ENCODE measurements around the gene CDC37L1.
A peak's percentile ranks its signal among the peaks of the same experiment; 100 is the strongest.

CDC37L1 gene

DNA sequence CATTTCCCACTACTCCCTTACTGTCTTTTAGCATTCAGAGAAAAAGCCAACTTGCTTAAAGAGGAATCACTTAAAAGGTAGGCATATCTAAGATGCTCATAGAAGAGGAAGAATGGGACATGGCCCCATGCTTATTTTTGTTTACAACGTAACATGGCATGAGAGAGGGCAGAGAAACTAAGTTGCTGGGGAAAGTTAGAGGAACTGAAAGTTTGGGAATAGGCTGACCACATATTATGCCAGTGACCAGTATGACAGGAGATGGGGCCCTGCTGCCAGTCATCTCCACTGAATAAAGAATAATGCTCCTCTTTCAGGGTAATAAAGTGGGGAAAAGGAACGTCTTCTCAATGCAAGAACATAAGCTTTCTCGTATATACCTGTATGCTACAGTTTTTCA, 15.4 kb upstream of the CDC37L1 start:
- no peak for DNase-seq (ENCODE audit: low read depth, low spot score)
- no peaks in the 10 kb centered on the region for H3K9me3 ChIP-seq (ENCODE audit: low read depth, low read length)
- no peak for TF ChIP-seq POLR2AphosphoS5 (IDR thresholded peaks at IDR 0.05; ENCODE audit: borderline replicate concordance, low read depth, low read length)
- no peak for TF ChIP-seq EZH2 (IDR thresholded peaks at IDR 0.05)
- no peak for TF ChIP-seq FOXP2 (optimal IDR thresholded peaks at IDR 0.05; ENCODE audit: control extremely low read depth, extremely low read length, insufficient read depth)
- H3K9ac ChIP-seq (ENCODE audit: insufficient read length) = peak overlapping the region; percentile 91
- no peaks in the 10 kb centered on the region for H3K36me3 ChIP-seq (ENCODE audit: insufficient read depth, low read length)
- H3K4me3 ChIP-seq = peak overlapping the region; percentile 88
- peak overlapping the region; percentile 96 for H3K27ac ChIP-seq

DNA sequence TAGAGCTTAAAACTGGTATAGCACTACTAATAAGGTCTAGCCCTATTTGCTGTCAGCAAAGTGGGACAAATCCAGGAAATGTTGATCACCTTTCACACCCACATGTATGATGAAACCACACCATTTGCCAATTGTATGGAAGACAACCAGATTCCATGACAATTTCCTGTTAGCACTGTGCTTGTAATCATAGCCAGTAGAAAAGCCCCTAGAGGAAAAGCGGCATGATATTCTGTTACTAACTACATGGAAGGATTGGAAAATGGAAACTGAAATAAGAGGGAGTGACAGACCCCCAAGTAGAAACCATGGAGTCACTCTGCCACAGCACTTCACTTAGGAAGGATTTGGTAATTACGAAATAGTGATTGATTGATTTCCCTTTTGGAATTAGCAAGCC, 14.0 kb upstream of the CDC37L1 start:
- peak overlapping the region; percentile 96 for H3K27ac ChIP-seq
- no peak for DNase-seq (ENCODE audit: low read depth, low spot score)
- peak overlapping the region; percentile 91 for H3K9ac ChIP-seq (ENCODE audit: insufficient read length)
- no peaks in the 10 kb centered on the region for H3K9me3 ChIP-seq (ENCODE audit: low read depth, low read length)
- no peak for TF ChIP-seq FOXP2 (optimal IDR thresholded peaks at IDR 0.05; ENCODE audit: control extremely low read depth, extremely low read length, insufficient read depth)
- TF ChIP-seq EZH2 (IDR thresholded peaks at IDR 0.05) = no peak
- peak; percentile 40; the same call in 1 of the 2 replicates for TF ChIP-seq POLR2AphosphoS5 (IDR thresholded peaks at IDR 0.05; ENCODE audit: borderline replicate concordance, low read depth, low read length)
- no peaks in the 10 kb centered on the region for H3K36me3 ChIP-seq (ENCODE audit: insufficient read depth, low read length)
- peak overlapping the region; percentile 88 for H3K4me3 ChIP-seq

DNA sequence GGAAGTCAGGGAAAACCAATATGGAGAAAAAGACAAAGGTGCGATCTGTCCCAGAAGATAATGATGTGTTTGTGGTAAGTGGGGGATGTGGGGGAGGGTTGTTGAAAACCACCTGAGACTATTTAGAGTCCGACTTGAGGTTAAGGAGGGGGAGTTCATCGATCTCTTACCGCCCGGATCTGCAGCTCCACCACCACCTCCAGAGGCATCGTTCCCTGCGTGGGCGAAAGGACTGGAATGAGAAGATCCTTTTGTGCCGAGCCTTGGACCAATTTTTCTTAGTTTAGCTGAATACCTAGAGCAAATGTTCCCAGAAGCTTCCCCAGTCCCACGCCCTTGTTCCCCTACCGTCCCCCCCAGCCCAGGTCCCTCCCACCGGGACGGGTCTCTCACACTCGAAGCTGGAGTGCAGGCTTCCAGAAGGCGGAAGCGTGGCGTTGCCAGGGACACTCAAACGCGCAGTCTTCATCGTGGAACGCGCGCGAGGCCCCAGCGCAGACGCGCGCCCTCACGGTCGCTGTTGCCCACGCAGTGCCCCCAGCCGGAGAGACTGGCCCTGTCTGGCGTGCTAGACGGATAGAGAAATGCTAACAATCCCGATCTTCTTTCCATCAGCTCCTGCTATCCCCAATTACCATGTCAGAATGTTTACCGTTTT, 13.2 kb upstream of the CDC37L1 start, which contains the start of gene SPATA6L:
SPATA6L (minus strand) TSS at position 439 of the 658 bp plus-strand sequence; CDS start at position 209, 230 bp downstream.
- TF ChIP-seq POLR2AphosphoS5 (IDR thresholded peaks at IDR 0.05; ENCODE audit: borderline replicate concordance, low read depth, low read length) (peak; percentile 67), EZH2 (IDR thresholded peaks at IDR 0.05) (no peak), FOXP2 (optimal IDR thresholded peaks at IDR 0.05; ENCODE audit: control extremely low read depth, extremely low read length, insufficient read depth) (no peak)
- H3K4me3 ChIP-seq = peak within 1 kb of the TSS; percentile 88
- H3K27ac ChIP-seq = peak within 1 kb of the TSS; percentile 96
- H3K9me3 ChIP-seq (ENCODE audit: low read depth, low read length) = no peaks in the 10 kb centered on the region
- H3K9ac ChIP-seq (ENCODE audit: insufficient read length) = peak within 1 kb of the TSS; percentile 91
- H3K36me3 ChIP-seq (ENCODE audit: insufficient read depth, low read length) = no peaks in the 10 kb centered on the region
- no peak for DNase-seq (ENCODE audit: low read depth, low spot score)

DNA sequence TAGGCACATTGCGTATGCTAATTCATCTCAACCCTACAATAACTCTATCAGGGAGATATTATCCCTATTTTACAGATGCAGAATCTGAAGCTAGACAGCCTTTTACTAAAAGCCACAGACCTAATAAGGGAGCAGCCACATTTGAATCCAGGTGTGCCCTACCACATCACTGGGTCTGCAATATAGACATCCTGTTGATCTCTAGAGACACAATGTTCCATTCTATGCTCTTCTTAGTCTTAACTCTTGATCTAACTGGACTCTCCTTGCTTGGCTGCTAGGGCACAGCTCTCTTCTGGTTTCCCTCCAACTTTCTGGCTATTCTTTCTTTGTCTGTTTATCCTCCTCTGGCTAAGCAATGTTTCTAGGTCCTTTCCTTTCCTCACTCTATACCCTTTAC, 11.7 kb upstream of the CDC37L1 start:
- Histone ChIP-seq H3K27ac (no peak overlapping the region), H3K9ac (ENCODE audit: insufficient read length) (no peak overlapping the region), H3K4me3 (no peak overlapping the region), H3K9me3 (ENCODE audit: low read depth, low read length) (no peaks in the 10 kb centered on the region), H3K36me3 (ENCODE audit: insufficient read depth, low read length) (no peaks in the 10 kb centered on the region)
- TF ChIP-seq EZH2 (IDR thresholded peaks at IDR 0.05) = no peak
- DNase-seq (ENCODE audit: low read depth, low spot score) = no peak

DNA sequence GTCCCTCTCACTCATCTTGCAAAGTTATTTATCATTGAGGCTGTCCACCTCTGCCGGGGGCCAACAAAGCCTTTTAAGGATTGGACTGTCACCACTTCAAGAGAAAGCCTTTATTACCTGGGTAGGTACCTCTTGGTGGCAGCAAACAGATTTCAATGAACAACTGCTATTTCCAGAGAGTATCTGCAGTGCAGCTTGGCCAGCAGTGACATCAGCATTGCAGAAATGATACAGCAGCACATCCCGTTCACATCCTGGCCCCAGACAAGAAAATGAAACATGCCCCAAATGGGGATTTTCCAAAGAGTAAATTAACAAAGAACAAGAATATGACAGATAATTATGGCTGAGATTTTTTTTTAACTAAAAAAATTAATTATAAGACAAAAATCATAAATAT, 10.8 kb upstream of the CDC37L1 start:
- TF ChIP-seq FOXP2 (optimal IDR thresholded peaks at IDR 0.05; ENCODE audit: control extremely low read depth, extremely low read length, insufficient read depth) (no peak), POLR2AphosphoS5 (IDR thresholded peaks at IDR 0.05; ENCODE audit: borderline replicate concordance, low read depth, low read length) (no peak), EZH2 (IDR thresholded peaks at IDR 0.05) (no peak)
- DNase-seq (ENCODE audit: low read depth, low spot score) = no peak
- no peak overlapping the region for H3K4me3 ChIP-seq
- no peak overlapping the region for H3K9ac ChIP-seq (ENCODE audit: insufficient read length)
- H3K27ac ChIP-seq = no peak overlapping the region
- no peaks in the 10 kb centered on the region for H3K9me3 ChIP-seq (ENCODE audit: low read depth, low read length)
- no peaks in the 10 kb centered on the region for H3K36me3 ChIP-seq (ENCODE audit: insufficient read depth, low read length)

DNA sequence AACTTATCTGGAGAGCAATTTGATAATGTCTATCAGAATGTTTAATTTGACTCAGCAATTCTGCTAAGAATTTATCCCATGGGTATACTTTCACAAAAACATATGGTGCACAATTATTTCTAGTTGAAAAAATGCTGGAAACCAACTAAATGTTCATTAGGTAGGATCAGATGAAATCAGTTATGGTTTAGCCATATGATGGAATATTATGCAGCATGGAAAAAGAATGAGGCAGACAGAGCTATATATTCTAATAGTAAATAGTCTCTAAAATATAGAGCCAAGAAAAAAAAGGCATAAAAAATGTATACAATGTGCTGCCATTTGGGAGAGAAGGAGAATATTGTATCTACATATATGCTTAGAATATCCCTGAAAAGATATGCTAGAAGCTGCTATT, 9.5 kb upstream of the CDC37L1 start:
- no peak overlapping the region for H3K4me3 ChIP-seq
- no peak overlapping the region for H3K9ac ChIP-seq (ENCODE audit: insufficient read length)
- H3K9me3 ChIP-seq (ENCODE audit: low read depth, low read length) = no peaks in the 10 kb centered on the region
- H3K27ac ChIP-seq = 0 out of 2 replicates have a peak overlapping the region, but pooled peaks have one; percentile 22
- DNase-seq (ENCODE audit: low read depth, low spot score) = no peak
- no peaks in the 10 kb centered on the region for H3K36me3 ChIP-seq (ENCODE audit: insufficient read depth, low read length)
- TF ChIP-seq EZH2 (IDR thresholded peaks at IDR 0.05) = no peak
- no peak for TF ChIP-seq FOXP2 (optimal IDR thresholded peaks at IDR 0.05; ENCODE audit: control extremely low read depth, extremely low read length, insufficient read depth)
- TF ChIP-seq POLR2AphosphoS5 (IDR thresholded peaks at IDR 0.05; ENCODE audit: borderline replicate concordance, low read depth, low read length) = no peak

DNA sequence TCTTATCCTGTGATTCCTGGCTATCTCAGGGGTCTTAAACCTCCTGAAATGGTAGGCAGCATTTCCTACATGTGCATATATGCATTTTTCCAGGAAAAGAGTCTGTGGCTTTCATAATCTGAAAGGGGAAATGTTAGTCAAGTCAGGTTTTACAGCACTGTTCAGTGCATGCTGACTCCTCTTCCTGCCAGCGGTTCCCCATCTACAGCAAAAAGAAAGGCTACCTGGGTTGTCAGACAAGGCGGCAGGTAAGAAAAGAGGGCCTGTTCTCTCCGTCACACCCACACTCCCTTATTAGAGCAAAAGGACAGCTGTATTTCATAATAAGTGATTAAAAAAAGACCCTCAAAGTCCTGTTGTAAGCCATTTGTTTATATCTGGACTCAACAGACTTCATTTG, 8.8 kb upstream of the CDC37L1 start:
- no peaks in the 10 kb centered on the region for H3K9me3 ChIP-seq (ENCODE audit: low read depth, low read length)
- H3K27ac ChIP-seq = peak overlapping the region; percentile 22; the same call in 1 of the 2 replicates
- no peak overlapping the region for H3K9ac ChIP-seq (ENCODE audit: insufficient read length)
- no peak overlapping the region for H3K4me3 ChIP-seq
- TF ChIP-seq FOXP2 (optimal IDR thresholded peaks at IDR 0.05; ENCODE audit: control extremely low read depth, extremely low read length, insufficient read depth) = no peak
- no peak for DNase-seq (ENCODE audit: low read depth, low spot score)
- H3K36me3 ChIP-seq (ENCODE audit: insufficient read depth, low read length) = no peaks in the 10 kb centered on the region

DNA sequence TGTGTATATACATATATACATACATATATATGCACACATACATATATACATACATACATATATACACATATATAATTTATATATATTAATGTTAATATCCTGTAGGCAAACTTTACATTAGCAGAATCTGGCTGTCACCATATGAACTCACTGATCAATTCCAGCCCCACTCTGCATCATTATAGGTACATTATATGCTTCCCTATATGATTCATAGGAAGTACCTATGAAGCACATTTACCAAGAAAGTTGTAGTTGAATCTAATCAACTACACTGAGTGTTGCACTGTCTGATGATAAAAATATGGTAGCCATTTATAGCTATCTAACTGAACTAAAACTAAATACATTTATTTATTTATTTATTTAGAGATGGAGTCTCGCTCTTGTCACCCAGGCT, 7.6 kb upstream of the CDC37L1 start:
- no peaks in the 10 kb centered on the region for H3K9me3 ChIP-seq (ENCODE audit: low read depth, low read length)
- no peak for DNase-seq (ENCODE audit: low read depth, low spot score)
- no peak overlapping the region for H3K27ac ChIP-seq
- H3K9ac ChIP-seq (ENCODE audit: insufficient read length) = no peak overlapping the region
- H3K4me3 ChIP-seq = no peak overlapping the region
- no peak for TF ChIP-seq EZH2 (IDR thresholded peaks at IDR 0.05)
- H3K36me3 ChIP-seq (ENCODE audit: insufficient read depth, low read length) = no peaks in the 10 kb centered on the region

DNA sequence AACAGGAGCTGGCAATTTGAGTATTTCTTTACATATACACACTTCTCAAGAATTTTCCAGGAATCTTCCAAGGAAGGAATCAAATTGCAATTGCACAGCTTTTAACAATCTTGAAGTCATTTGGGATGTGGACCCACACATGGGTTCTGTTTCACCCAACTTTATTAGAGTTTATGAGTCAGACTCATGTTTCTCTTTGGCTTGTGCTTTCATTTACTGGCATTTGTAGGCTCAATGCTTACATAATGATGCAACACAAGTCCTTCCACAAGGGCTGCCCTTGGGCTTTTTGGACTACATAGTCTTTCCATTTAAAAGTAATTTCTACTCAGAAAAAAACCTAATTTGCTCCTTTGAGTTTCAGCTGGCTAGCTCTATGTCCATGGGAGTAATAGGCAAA, 4.6 kb upstream of the CDC37L1 start:
- Histone ChIP-seq H3K4me3 (no peak overlapping the region), H3K9me3 (ENCODE audit: low read depth, low read length) (no peaks in the 10 kb centered on the region), H3K36me3 (ENCODE audit: insufficient read depth, low read length) (no peaks in the 10 kb centered on the region), H3K27ac (peak overlapping the region; percentile 80), H3K9ac (ENCODE audit: insufficient read length) (no peak overlapping the region)
- no peak for DNase-seq (ENCODE audit: low read depth, low spot score)
- no peak for TF ChIP-seq EZH2 (IDR thresholded peaks at IDR 0.05)
- no peak for TF ChIP-seq POLR2AphosphoS5 (IDR thresholded peaks at IDR 0.05; ENCODE audit: borderline replicate concordance, low read depth, low read length)
- no peak for TF ChIP-seq FOXP2 (optimal IDR thresholded peaks at IDR 0.05; ENCODE audit: control extremely low read depth, extremely low read length, insufficient read depth)

All from SK-N-MC (cell line).